Esophagus muscularis mucosa (tissue), 4 donors: ENCODE data around the gene USP8. TPM values are rescaled to one million over a fixed set of nuclear protein-coding genes. Genes with fewer than 3 reads are reported as not detected.
A peak's percentile ranks its signal among the peaks of the same experiment; 100 is the strongest.

Experiments
- DNase-seq: peaks from one replicate; pipeline ENCODE4 v3.0.0-alpha.2; 2017; ENCODE audit errors: extremely low spot score
- H3K27ac ChIP-seq, 4 donors: fragments of 200-600 bp; sonication (generic); replicated peaks in 1 of 4; 1 replicate in 3 of 4; 2 replicates in 1 of 4; pipeline ENCODE4 v1.5.1; 2016 to 2019; ENCODE audit warnings: mild to moderate bottlenecking in 1 of 4
- H3K27me3 ChIP-seq, 4 donors: fragments of 200-600 bp; sonication (generic); one replicate each; pipeline versions ENCODE4 v1.5.1 to v1.6.0; 2016 to 2019
- H3K36me3 ChIP-seq, 4 donors: fragments of 200-600 bp; sonication (generic); one replicate each; pipeline ENCODE4 v1.5.1; 2016 to 2019
- H3K4me1 ChIP-seq, 4 donors: fragments of 200-600 bp; sonication (generic); one replicate each; pipeline ENCODE4 v1.5.1; 2016 to 2019
- H3K4me3 ChIP-seq, 4 donors: fragments of 200-600 bp; sonication (generic); 1 replicate in 2 of 4; 2 replicates in 2 of 4; pipeline ENCODE4 v1.5.1; 2016 to 2019; ENCODE audit warnings: mild to moderate bottlenecking in 4 of 4, moderate library complexity in 1 of 4
- H3K9me3 ChIP-seq, 4 donors: fragments of 200-600 bp; sonication (generic); 1 replicate in 3 of 4; 2 replicates in 1 of 4; pipeline ENCODE4 v1.5.1; 2016 to 2019
- CTCF ChIP-seq, 3 experiments: fragments of 200-600 bp in 2 of 3; fragments of 450-650 bp in 1 of 3; sonication (generic) in 2 of 3; IDR thresholded peaks; one replicate each; pipeline ENCODE4 v1.5.1; 2017 to 2019; ENCODE audit warnings: antibody characterized with exemption in 3 of 3, mild to moderate bottlenecking in 2 of 3, moderate library complexity in 1 of 3
- EP300 ChIP-seq: sonication (generic); formaldehyde crosslinking; IDR thresholded peaks from one replicate; pipeline ENCODE4 v1.6.1; 2017; ENCODE audit warnings: antibody characterized with exemption
- POLR2A ChIP-seq: fragments of 450-650 bp; IDR thresholded peaks from one replicate; pipeline ENCODE4 v1.6.1; 2017; ENCODE audit warnings: antibody characterized with exemption, moderate library complexity, mild to moderate bottlenecking, low read depth
- POLR2AphosphoS5 ChIP-seq, 2 donors: sonication (generic); formaldehyde crosslinking; IDR thresholded peaks; one replicate each; pipeline ENCODE4 v1.6.1; 2017; ENCODE audit warnings: antibody characterized with exemption in 2 of 2
- WGBS: methylation state at CpG from one replicate; pipeline ENCODE4 v1.1.5; 2018; 5-methylcytosine and 5-hydroxymethylcytosine counted together
- intact Hi-C: fragments of 100-400 bp; cut with DNase I; formaldehyde crosslinking; loops from one replicate; pipeline ENCODE4 v1.15.1; 2023
- total RNA-seq, 4 donors: library from RNA; depleted of rRNA; stranded (reverse); fragments of >200 nt; gene quantifications; one replicate each; pipeline versions ENCODE4 v1.1.0 to v1.2.1, GENCODE V29; 2016

USP8 gene
- total RNA-seq, 4 donors from 2014 or later: 38.2 to 44.6 (median 41.8) TPM

GRCh38 chr15:50542887-50543210 is 118.6 kb downstream of the USP8 start:
- Histone ChIP-seq H3K27me3 (peaks cover 0 to 6% (median 0%) of the 10 kb centered on the region in 4 donors), H3K36me3 (no peaks in the 10 kb centered on the region), H3K27ac (no peak overlapping the region), H3K4me1 (no peaks in the 10 kb centered on the region), H3K4me3 (no peak overlapping the region), H3K9me3 (no peaks in the 10 kb centered on the region)
- intact Hi-C loops: no loop called here
- WGBS: 71% methylated on average over 2 of the region's 2 CpGs
- no peak for DNase-seq
- TF ChIP-seq POLR2A: no peak
- no peak for TF ChIP-seq EP300
- no peak for TF ChIP-seq POLR2AphosphoS5 (IDR thresholded peaks at IDR 0.05)
- no peak for TF ChIP-seq CTCF (IDR thresholded peaks at IDR 0.05)

GRCh38 chr15:50543556-50543955 is 119.4 kb downstream of the USP8 start:
- peaks cover 0 to 6% (median 0%) of the 10 kb centered on the region in 4 donors for H3K27me3 ChIP-seq
- TF ChIP-seq POLR2AphosphoS5 (IDR thresholded peaks at IDR 0.05): no peak
- no peak for TF ChIP-seq CTCF (IDR thresholded peaks at IDR 0.05)
- TF ChIP-seq POLR2A: no peak
- no peak for TF ChIP-seq EP300
- intact Hi-C loops: no loop called here
- H3K27ac ChIP-seq: no peak overlapping the region
- 92% methylated on average over 3 of the region's 3 CpGs for WGBS
- DNase-seq: peak; percentile 64
- H3K4me1 ChIP-seq: no peaks in the 10 kb centered on the region
- no peak overlapping the region for H3K4me3 ChIP-seq
- H3K36me3 ChIP-seq: no peaks in the 10 kb centered on the region
- no peaks in the 10 kb centered on the region for H3K9me3 ChIP-seq

GRCh38 chr15:50544368-50544767 is 120.2 kb downstream of the USP8 start:
- intact Hi-C loops: no loop called here
- 76% methylated on average over 5 of the region's 5 CpGs for WGBS
- H3K9me3 ChIP-seq: no peaks in the 10 kb centered on the region
- H3K4me1 ChIP-seq: no peaks in the 10 kb centered on the region
- peak; percentile 70 for DNase-seq
- no peak overlapping the region for H3K4me3 ChIP-seq
- no peak overlapping the region for H3K27ac ChIP-seq
- TF ChIP-seq POLR2A: no peak
- TF ChIP-seq CTCF (IDR thresholded peaks at IDR 0.05): no peak
- no peak for TF ChIP-seq EP300
- H3K36me3 ChIP-seq: no peaks in the 10 kb centered on the region
- H3K27me3 ChIP-seq: peaks cover 0 to 6% (median 0%) of the 10 kb centered on the region in 4 donors

GRCh38 chr15:50546566-50546965 is 122.4 kb downstream of the USP8 start, which contains the start of gene USP50:
USP50 (minus strand) TSS chr15:50546666; CDS start chr15:50546525, 141 bp downstream.
- H3K4me3 ChIP-seq: no peak within 1 kb of the TSS
- no peak for DNase-seq
- H3K27ac ChIP-seq: no peak within 1 kb of the TSS
- H3K27me3 ChIP-seq: peaks cover 0 to 6% (median 0%) of the 10 kb centered on the region in 4 donors
- H3K36me3 ChIP-seq: no peaks in the 10 kb centered on the region
- H3K4me1 ChIP-seq: no peaks in the 10 kb centered on the region
- 78% methylated on average over 5 of the region's 5 CpGs for WGBS
- intact Hi-C loops: no loop called here
- no peak for TF ChIP-seq POLR2AphosphoS5 (IDR thresholded peaks at IDR 0.05)
- no peak for TF ChIP-seq CTCF (IDR thresholded peaks at IDR 0.05)
- H3K9me3 ChIP-seq: no peaks in the 10 kb centered on the region

GRCh38 chr15:50549326-50549725 is 125.1 kb downstream of the USP8 start:
- DNase-seq: no peak
- intact Hi-C loops: no loop called here

More at GRCh38 chr15:50549326-50549725, 125.1 kb downstream of the USP8 start:
- Histone ChIP-seq H3K4me1 (no peaks in the 10 kb centered on the region), H3K9me3 (no peaks in the 10 kb centered on the region), H3K27ac (no peak overlapping the region), H3K4me3 (no peak overlapping the region), H3K27me3 (no peaks in the 10 kb centered on the region), H3K36me3 (no peaks in the 10 kb centered on the region)
- TF ChIP-seq EP300: no peak
- no peak for TF ChIP-seq POLR2A
- no peak for TF ChIP-seq CTCF (IDR thresholded peaks at IDR 0.05)
- TF ChIP-seq POLR2AphosphoS5 (IDR thresholded peaks at IDR 0.05): no peak
- WGBS: 90% methylated on average over 7 of the region's 7 CpGs
